Caco-2 (cell line): ENCODE measurements around the gene KRTAP9-3. TPM values are rescaled to one million over a fixed set of nuclear protein-coding genes. Genes with fewer than 3 reads are reported as not detected.
"Not testable (repeated sequence)": the region's sequence is repeated elsewhere in the genome, so short reads cannot be mapped to it uniquely, and the experiment has no call there.

ENCODE experiments used
- BruUV-seq: library from RNA; stranded (reverse); fragments of 400-500 nt; replicated peaks from 2 replicates; lab custom pipeline; 2021; lab: Mats Ljungman, UMichigan
- CTCF ChIA-PET: fragments of 300-600 bp; sonication (Branson Sonifier 250); formaldehyde crosslinking; loops from one replicate; lab custom pipeline; 2022; ENCODE audit warnings: antibody characterized with exemption; lab: Charles Lee
- POLR2A ChIA-PET: fragments of 300-600 bp; sonication (Branson Sonifier 250); formaldehyde crosslinking; loops from one replicate; lab custom pipeline; 2022; ENCODE audit warnings: antibody characterized with exemption; lab: Charles Lee
- DNase-seq, 2 experiments: peaks; one replicate each; pipeline versions ENCODE4 v3.0.0 to v3.0.0-alpha.2; 2020 to 2022
- H3K27me3 ChIP-seq: replicated peaks from 2 replicates; pipeline ENCODE4 v1.6.0; 2011; ENCODE audit warnings: low read length; ENCODE audit not compliant: control insufficient read depth, insufficient read depth
- H3K36me3 ChIP-seq: 2 replicates; pipeline ENCODE4 v1.5.1; 2011; ENCODE audit warnings: low read length; ENCODE audit not compliant: control insufficient read depth, insufficient read depth
- H3K4me1 ChIP-seq: fragments of 250-450 bp; sonication (Bioruptor Pico); 2 replicates; pipeline ENCODE4 v1.5.1; 2020; ENCODE audit warnings: mild to moderate bottlenecking
- H3K4me3 ChIP-seq: 2 replicates; pipeline ENCODE4 v1.5.1; 2011; ENCODE audit warnings: low read depth, mild to moderate bottlenecking, control low read depth, low read length
- H3K9me3 ChIP-seq: fragments of 250-450 bp; sonication (Bioruptor Pico); 2 replicates; pipeline ENCODE4 v1.5.1; 2020; ENCODE audit warnings: mild to moderate bottlenecking, moderate library complexity
- H3K27ac Mint-ChIP-seq: one replicate; pipeline ENCODE4 v1.8.0; 2022; ENCODE audit warnings: mixed read lengths; ENCODE audit not compliant: unreplicated experiment
- H3K27me3 Mint-ChIP-seq: one replicate; pipeline ENCODE4 v1.8.0; 2022; ENCODE audit warnings: mixed read lengths; ENCODE audit not compliant: insufficient read depth, unreplicated experiment
- H3K36me3 Mint-ChIP-seq: one replicate; pipeline ENCODE4 v1.8.0; 2022; ENCODE audit warnings: mild to moderate bottlenecking, mixed read lengths; ENCODE audit not compliant: insufficient read depth, unreplicated experiment
- H3K4me1 Mint-ChIP-seq: one replicate; pipeline ENCODE4 v1.8.0; 2022; ENCODE audit warnings: low read depth, mixed read lengths; ENCODE audit not compliant: unreplicated experiment
- H3K4me3 Mint-ChIP-seq: one replicate; pipeline ENCODE4 v1.8.0; 2022; ENCODE audit warnings: mild to moderate bottlenecking, moderate library complexity, mixed read lengths; ENCODE audit not compliant: unreplicated experiment
- H3K9me3 Mint-ChIP-seq: one replicate; pipeline ENCODE4 v1.8.0; 2022; ENCODE audit warnings: mixed read lengths; ENCODE audit not compliant: unreplicated experiment
- intact Hi-C: fragments of 100-400 bp; cut with micrococcal nuclease; formaldehyde crosslinking; loops from one replicate; pipeline ENCODE4 v1.10.0; 2022; ENCODE audit not compliant: unreplicated experiment
- total RNA-seq: library from RNA; stranded (reverse); gene quantifications from 2 replicates; pipeline ENCODE4 v1.2.3, GENCODE V29; 2022
- TF ChIP-seq, protein P1 (sequence below), 2 experiments: fragments of 200-600 bp in 1 of 2; IDR thresholded peaks; 1 replicate in 1 of 2; 2 replicates in 1 of 2; pipeline versions ENCODE4 v1.5.1 to v1.8.0; 2011 to 2022; ENCODE audit warnings: antibody characterized with exemption in 1 of 2, control low read depth in 1 of 2, inconsistent platforms in 1 of 2, low read depth in 1 of 2, low read length in 1 of 2, mild to moderate bottlenecking in 1 of 2, moderate library complexity in 1 of 2; ENCODE audit not compliant: insufficient read depth in 1 of 2, severe bottlenecking in 1 of 2, unreplicated experiment in 1 of 2

The KRTAP9-3 gene
- total RNA-seq, 1 experiment from 2014 or later, result not detected

DNA sequence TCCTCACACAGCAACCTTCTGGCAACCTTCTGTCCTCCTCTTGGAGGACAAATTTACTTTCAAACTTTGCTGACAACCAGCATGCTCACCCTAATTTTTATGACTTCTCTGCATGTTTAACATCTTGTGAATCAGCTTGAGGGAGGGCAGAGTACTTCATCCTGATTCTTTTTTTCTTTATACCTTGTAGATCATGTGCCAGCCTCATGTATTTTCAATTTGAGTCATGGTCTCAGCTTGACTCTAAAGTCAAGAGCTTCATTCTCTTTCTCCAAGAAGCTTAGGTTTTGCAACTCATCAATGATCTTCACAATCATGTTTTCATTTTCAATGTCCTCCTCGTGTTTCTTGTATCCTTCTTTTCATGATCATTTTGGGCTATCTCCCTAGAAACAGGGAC lies 39.6 kb downstream of the KRTAP9-3 start:
- Mint-ChIP-seq H3K36me3 (no peaks in the 10 kb centered on the region), H3K9me3 (no peaks in the 10 kb centered on the region), H3K27ac (no peak overlapping the region), H3K4me3 (no peak overlapping the region), H3K27me3 (no peaks in the 10 kb centered on the region), H3K4me1 (peaks cover 9% of the 10 kb centered on the region)
- ChIA-PET POLR2A (no interaction called here), CTCF (no interaction called here)
- no peaks in the 10 kb centered on the region for H3K9me3 ChIP-seq
- no peak overlapping the region for H3K4me3 ChIP-seq
- no peaks in the 10 kb centered on the region for H3K36me3 ChIP-seq
- BruUV-seq, result no TSS peak
- DNase-seq, result no peak
- no peaks in the 10 kb centered on the region; the same call in 1 of the 2 replicates for H3K4me1 ChIP-seq
- intact Hi-C loops, result no loop called here
- no peaks in the 10 kb centered on the region for H3K27me3 ChIP-seq
- TF ChIP-seq, protein P1, sequence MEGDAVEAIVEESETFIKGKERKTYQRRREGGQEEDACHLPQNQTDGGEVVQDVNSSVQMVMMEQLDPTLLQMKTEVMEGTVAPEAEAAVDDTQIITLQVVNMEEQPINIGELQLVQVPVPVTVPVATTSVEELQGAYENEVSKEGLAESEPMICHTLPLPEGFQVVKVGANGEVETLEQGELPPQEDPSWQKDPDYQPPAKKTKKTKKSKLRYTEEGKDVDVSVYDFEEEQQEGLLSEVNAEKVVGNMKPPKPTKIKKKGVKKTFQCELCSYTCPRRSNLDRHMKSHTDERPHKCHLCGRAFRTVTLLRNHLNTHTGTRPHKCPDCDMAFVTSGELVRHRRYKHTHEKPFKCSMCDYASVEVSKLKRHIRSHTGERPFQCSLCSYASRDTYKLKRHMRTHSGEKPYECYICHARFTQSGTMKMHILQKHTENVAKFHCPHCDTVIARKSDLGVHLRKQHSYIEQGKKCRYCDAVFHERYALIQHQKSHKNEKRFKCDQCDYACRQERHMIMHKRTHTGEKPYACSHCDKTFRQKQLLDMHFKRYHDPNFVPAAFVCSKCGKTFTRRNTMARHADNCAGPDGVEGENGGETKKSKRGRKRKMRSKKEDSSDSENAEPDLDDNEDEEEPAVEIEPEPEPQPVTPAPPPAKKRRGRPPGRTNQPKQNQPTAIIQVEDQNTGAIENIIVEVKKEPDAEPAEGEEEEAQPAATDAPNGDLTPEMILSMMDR (IDR thresholded peaks at IDR 0.05; ENCODE audit: insufficient read depth in 1 of 2, low read depth in 1 of 2, low read length in 1 of 2, severe bottlenecking in 1 of 2, unreplicated experiment in 1 of 2), result no peak

DNA sequence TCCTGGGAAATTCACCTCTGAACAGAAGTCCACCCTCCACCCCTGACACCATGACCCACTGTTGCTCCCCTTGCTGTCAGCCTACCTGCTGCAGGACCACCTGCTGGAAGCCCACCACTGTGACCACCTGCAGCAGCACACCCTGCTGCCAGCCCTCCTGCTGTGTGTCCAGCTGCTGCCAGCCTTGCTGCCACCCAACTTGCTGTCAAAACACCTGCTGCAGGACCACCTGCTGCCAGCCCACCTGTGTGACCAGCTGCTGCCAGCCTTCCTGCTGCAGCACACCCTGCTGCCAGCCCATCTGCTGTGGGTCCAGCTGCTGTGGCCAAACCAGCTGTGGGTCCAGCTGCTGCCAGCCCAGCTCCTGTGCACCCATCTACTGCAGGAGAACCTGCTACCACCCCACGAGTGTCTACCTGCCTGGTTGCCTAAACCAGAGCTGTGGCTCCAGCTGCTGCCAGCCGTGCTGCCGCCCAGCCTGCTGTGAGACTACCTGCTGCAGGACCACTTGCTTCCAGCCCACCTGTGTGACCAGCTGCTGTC lies 43.5 kb downstream of the KRTAP9-3 start, which contains the start of gene KRTAP9-7:
Gene KRTAP9-7 (plus strand): TSS at position 51 of the 543 bp plus-strand sequence. CDS start 0 bp downstream, at position 51.
- H3K4me3 Mint-ChIP-seq, H3K4me1 ChIP-seq, H3K9me3 Mint-ChIP-seq, DNase-seq, H3K4me3 ChIP-seq, H3K4me1 Mint-ChIP-seq, BruUV-seq, POLR2A ChIA-PET, H3K27me3 Mint-ChIP-seq, H3K36me3 Mint-ChIP-seq, H3K27ac Mint-ChIP-seq, H3K27me3 ChIP-seq, intact Hi-C loops, H3K9me3 ChIP-seq, H3K36me3 ChIP-seq, CTCF ChIA-PET: not testable (repeated sequence)

DNA sequence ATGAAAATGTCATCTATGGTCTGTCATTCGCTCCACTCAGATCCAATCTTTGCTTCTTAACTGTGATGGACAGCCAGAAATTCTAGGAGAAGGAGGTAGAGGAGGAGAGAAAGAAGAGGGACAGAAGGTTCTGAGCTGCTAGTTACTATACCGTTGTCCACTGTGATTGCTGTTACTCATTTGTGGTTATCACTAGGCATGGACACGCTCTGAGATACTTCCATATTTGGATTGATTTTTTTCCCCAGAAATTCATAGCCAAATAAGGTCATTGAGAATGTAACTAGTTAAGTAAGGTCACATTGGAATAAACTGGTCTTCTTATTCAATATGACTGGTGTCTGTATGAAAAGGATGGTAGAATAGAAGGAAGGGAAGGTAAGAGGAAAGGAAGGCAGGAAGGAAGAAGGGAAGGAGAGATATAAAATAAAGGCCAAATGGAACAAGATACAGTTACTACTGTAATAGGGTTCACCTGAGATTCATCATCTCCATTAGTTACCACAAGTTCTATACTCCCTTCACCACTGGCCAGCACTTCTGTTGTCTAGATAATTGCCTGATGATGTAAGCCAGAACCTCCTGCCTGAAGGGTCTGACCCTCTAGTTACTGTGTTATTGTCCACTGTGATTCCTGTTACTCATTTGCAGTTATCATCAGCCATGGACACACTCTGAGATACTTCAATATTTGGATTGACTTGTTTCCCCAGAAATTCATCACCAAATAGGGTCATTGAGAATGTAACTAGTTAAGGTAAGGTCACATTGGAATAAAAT lies 46.1 kb downstream of the KRTAP9-3 start:
- no peak overlapping the region for H3K4me3 Mint-ChIP-seq
- H3K27ac Mint-ChIP-seq, result no peak overlapping the region
- Histone ChIP-seq H3K36me3 (no peaks in the 10 kb centered on the region), H3K4me3 (no peak overlapping the region), H3K27me3 (no peaks in the 10 kb centered on the region), H3K4me1 (peaks cover under 1% of the 10 kb centered on the region), H3K9me3 (no peaks in the 10 kb centered on the region)
- intact Hi-C loops, result no loop called here
- ChIA-PET POLR2A (no interaction called here), CTCF (no interaction called here)
- no peaks in the 10 kb centered on the region for H3K36me3 Mint-ChIP-seq
- TF ChIP-seq, protein P1 (IDR thresholded peaks at IDR 0.05; ENCODE audit: insufficient read depth in 1 of 2, low read depth in 1 of 2, low read length in 1 of 2, severe bottlenecking in 1 of 2, unreplicated experiment in 1 of 2), result no peak
- no peaks in the 10 kb centered on the region for H3K27me3 Mint-ChIP-seq
- peaks cover 9% of the 10 kb centered on the region for H3K4me1 Mint-ChIP-seq
- no peaks in the 10 kb centered on the region for H3K9me3 Mint-ChIP-seq
- no TSS peak for BruUV-seq
- DNase-seq, result no peak

Other genes starting within 250 kb of the KRTAP9-3 start
- not detected in 2 replicates for gene KRT40, start 248.1 kb upstream of the KRTAP9-3 start, total RNA-seq
- not detected in 2 replicates for gene KRTAP3-3, start 238.3 kb upstream of the KRTAP9-3 start, total RNA-seq
- gene KRTAP3-2, start 232.5 kb upstream of the KRTAP9-3 start, total RNA-seq, result not detected in 2 replicates
- gene KRTAP3-1, start 223.3 kb upstream of the KRTAP9-3 start, total RNA-seq, result 7.4 and 7.9 TPM in 2 replicates
- gene KRTAP1-5, start 205.2 kb upstream of the KRTAP9-3 start, total RNA-seq, result not detected in 2 replicates
- gene KRTAP1-4, start 202.3 kb upstream of the KRTAP9-3 start, total RNA-seq, result not detected in 2 replicates
- gene KRTAP1-3, start 197.6 kb upstream of the KRTAP9-3 start, total RNA-seq, result not detected in 2 replicates
- not detected in 2 replicates for gene KRTAP1-1, start 191.0 kb upstream of the KRTAP9-3 start, total RNA-seq
- not detected in 2 replicates for gene KRTAP2-1, start 185.1 kb upstream of the KRTAP9-3 start, total RNA-seq
- gene KRTAP2-2, start 177.2 kb upstream of the KRTAP9-3 start, total RNA-seq, result not detected in 2 replicates
- gene KRTAP2-3, start 172.3 kb upstream of the KRTAP9-3 start, total RNA-seq, result 3.7 and 4.9 TPM in 2 replicates
- gene KRTAP2-4, start 166.6 kb upstream of the KRTAP9-3 start, total RNA-seq, result not detected in 2 replicates
- gene KRTAP4-7, start 148.3 kb upstream of the KRTAP9-3 start, total RNA-seq, result not detected in 2 replicates
- gene KRTAP4-8, start 134.3 kb upstream of the KRTAP9-3 start, total RNA-seq, result not detected in 2 replicates
- not detected in 2 replicates for gene KRTAP4-16, start 130.2 kb upstream of the KRTAP9-3 start, total RNA-seq
- not detected in 2 replicates for gene KRTAP4-9, start 127.1 kb upstream of the KRTAP9-3 start, total RNA-seq
- not detected in 2 replicates for gene KRTAP4-11, start 114.1 kb upstream of the KRTAP9-3 start, total RNA-seq
- not detected in 2 replicates for gene KRTAP4-12, start 108.3 kb upstream of the KRTAP9-3 start, total RNA-seq
- not detected in 2 replicates for gene KRTAP4-6, start 91.9 kb upstream of the KRTAP9-3 start, total RNA-seq
- gene KRTAP4-5, start 82.6 kb upstream of the KRTAP9-3 start, total RNA-seq, result not detected in 2 replicates
- not detected in 2 replicates for gene KRTAP4-4, start 71.7 kb upstream of the KRTAP9-3 start, total RNA-seq
- not detected in 2 replicates for gene KRTAP4-3, start 64.2 kb upstream of the KRTAP9-3 start, total RNA-seq
- gene KRTAP4-2, start 54.2 kb upstream of the KRTAP9-3 start, total RNA-seq, result not detected in 2 replicates
- 0.49 TPM in 1 of 2 replicates, not detected in the other for gene KRTAP4-1, start 47.5 kb upstream of the KRTAP9-3 start, total RNA-seq
- not detected in 2 replicates for gene KRTAP9-1, start 42.6 kb upstream of the KRTAP9-3 start, total RNA-seq
- gene KRTAP9-2, start 5.8 kb upstream of the KRTAP9-3 start, total RNA-seq, result not detected in 2 replicates
- gene KRTAP9-8, start 5.5 kb downstream of the KRTAP9-3 start, total RNA-seq, result not detected in 2 replicates
- not detected in 2 replicates for gene KRTAP9-4, start 17.2 kb downstream of the KRTAP9-3 start, total RNA-seq
- gene KRTAP9-9, start 22.9 kb downstream of the KRTAP9-3 start, total RNA-seq, result not detected in 2 replicates
- gene KRTAP9-6, start 32.9 kb downstream of the KRTAP9-3 start, total RNA-seq, result not detected in 2 replicates
- not detected in 2 replicates for gene KRTAP9-7, start 43.2 kb downstream of the KRTAP9-3 start, total RNA-seq
- not detected in 2 replicates for gene KRTAP29-1, start 70.4 kb downstream of the KRTAP9-3 start, total RNA-seq
- not detected in 2 replicates for gene KRTAP16-1, start 76.9 kb downstream of the KRTAP9-3 start, total RNA-seq
- not detected in 2 replicates for gene KRTAP17-1, start 83.3 kb downstream of the KRTAP9-3 start, total RNA-seq
- gene KRT33A, start 118.4 kb downstream of the KRTAP9-3 start, total RNA-seq, result not detected in 2 replicates
- gene KRT33B, start 137.4 kb downstream of the KRTAP9-3 start, total RNA-seq, result not detected in 2 replicates
- not detected in 2 replicates for gene KRT34, start 149.9 kb downstream of the KRTAP9-3 start, total RNA-seq
- gene KRT31, start 165.2 kb downstream of the KRTAP9-3 start, total RNA-seq, result not detected in 2 replicates
- not detected in 2 replicates for gene KRT37, start 192.1 kb downstream of the KRTAP9-3 start, total RNA-seq
- not detected in 2 replicates for gene KRT38, start 208.5 kb downstream of the KRTAP9-3 start, total RNA-seq
- not detected in 2 replicates for gene KRT32, start 234.9 kb downstream of the KRTAP9-3 start, total RNA-seq
- gene KRT35, start 248.7 kb downstream of the KRTAP9-3 start, total RNA-seq, result not detected in 2 replicates